ENCODE results near the gene CNTD1. TPM values are rescaled to one million over a fixed set of nuclear protein-coding genes. Genes with fewer than 3 reads are reported as not detected.

The CNTD1 gene
- total RNA-seq, 1 experiment from 2014 or later = 0.13 TPM

DNA sequence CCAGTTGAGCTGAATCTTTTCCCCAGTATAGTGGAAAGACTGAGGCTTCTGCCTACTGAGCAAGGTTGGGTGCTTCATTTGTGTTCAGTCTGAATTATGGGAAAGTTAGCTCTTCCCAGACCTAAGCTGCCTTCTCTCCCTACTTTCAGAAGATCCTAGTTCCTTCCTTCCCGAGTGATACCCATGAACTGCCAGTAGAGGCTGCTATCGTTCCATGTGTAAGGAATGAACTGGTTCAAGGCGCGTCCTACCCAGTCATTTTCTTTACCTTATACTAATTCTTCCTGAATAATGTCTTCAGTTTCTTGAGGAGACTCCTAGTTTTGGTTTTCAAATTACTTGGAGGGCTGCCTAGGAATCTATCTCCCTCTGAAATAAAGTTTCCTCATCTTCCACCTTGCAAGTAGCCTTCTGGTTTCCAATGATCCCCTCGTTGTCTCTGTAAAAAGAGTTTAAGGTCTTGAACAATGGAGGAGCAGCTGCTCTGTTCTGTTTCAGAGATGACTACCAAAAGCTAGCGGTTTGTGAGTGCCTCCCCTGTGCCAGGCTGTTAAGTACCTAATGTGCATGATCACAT, 44.8 kb downstream of the CNTD1 start:
- ChIA-PET CTCF (interaction anchor here (0.5 to 1.0 kb wide), 6 partner anchors 84 to 138 kb away, joined by 3 to 8 read pairs (median 4); no protein-coding TSS in a partner anchor), POLR2A (interaction anchor here (0.6 kb wide), 1 partner anchor 84 kb away, joined by 6 read pairs; no protein-coding TSS in a partner anchor)
- DNase-seq (ENCODE audit: low read depth, low spot score) (peak; percentile 43), ATAC-seq (peak; percentile 59)
- no peak overlapping the region for H3K4me3 ChIP-seq (ENCODE audit: low read depth in 2 of 2, low read length in 2 of 2)
- TF ChIP-seq POLR2AphosphoS5 (IDR thresholded peaks at IDR 0.05; ENCODE audit: low read depth, low read length) = no peak
- TF ChIP-seq CTCF (IDR thresholded peaks at IDR 0.05) = peak; percentile 78
- no peaks in the 10 kb centered on the region for H3K27me3 ChIP-seq (ENCODE audit: control insufficient read depth, insufficient read depth, low read length)
- no peaks in the 10 kb centered on the region for H3K4me1 ChIP-seq (ENCODE audit: control insufficient read depth, insufficient read depth, low read length)
- intact Hi-C loops (cut with micrococcal nuclease; ENCODE audit: unreplicated experiment) (no loop called here), in situ Hi-C loops (cut with HindIII; ENCODE audit: low pct_unique_long_range_greater_than_20kb, low sequenced_read_pairs) (no loop called here)
- BruUV-seq (replicated peaks) = no TSS peak
- peaks cover 10% of the 10 kb centered on the region for H3K36me3 ChIP-seq (ENCODE audit: control insufficient read depth, insufficient read depth, low read length)
- H3K9me3 ChIP-seq (ENCODE audit: control insufficient read depth, insufficient read depth, low read depth, low read length) = no peaks in the 10 kb centered on the region
- no peak overlapping the region for H3K27ac ChIP-seq (ENCODE audit: low read length)

- POLR2A ChIA-PET = no interaction called here
- H3K27ac ChIP-seq (ENCODE audit: low read length) = no peak within 1 kb of the TSS
- H3K36me3 ChIP-seq (ENCODE audit: control insufficient read depth, insufficient read depth, low read length) = peaks cover 6% of the 10 kb centered on the region
- H3K9me3 ChIP-seq (ENCODE audit: control insufficient read depth, insufficient read depth, low read depth, low read length) = no peaks in the 10 kb centered on the region
- BruUV-seq (replicated peaks) = no TSS peak
- CTCF ChIA-PET = interaction anchor here (0.6 kb wide), 1 partner anchor 137 kb away, joined by 3 read pairs; no protein-coding TSS in a partner anchor
- H3K4me1 ChIP-seq (ENCODE audit: control insufficient read depth, insufficient read depth, low read length) = no peaks in the 10 kb centered on the region
- intact Hi-C loops (cut with micrococcal nuclease; ENCODE audit: unreplicated experiment) = no loop called here
- DNase-seq (ENCODE audit: low read depth, low spot score) = no peak
- in situ Hi-C loops (cut with HindIII; ENCODE audit: low pct_unique_long_range_greater_than_20kb, low sequenced_read_pairs) = no loop called here
- H3K27me3 ChIP-seq (ENCODE audit: control insufficient read depth, insufficient read depth, low read length) = no peaks in the 10 kb centered on the region
- ATAC-seq = no peak
- no peak within 1 kb of the TSS for H3K4me3 ChIP-seq (ENCODE audit: low read depth in 2 of 2, low read length in 2 of 2)
- TF ChIP-seq CTCF (IDR thresholded peaks at IDR 0.05) (no peak), REST (IDR thresholded peaks at IDR 0.05; ENCODE audit: insufficient read depth in 1 of 2, low read depth in 2 of 2, low read length in 1 of 2) (no peak), POLR2AphosphoS5 (IDR thresholded peaks at IDR 0.05; ENCODE audit: low read depth, low read length) (no peak), TCF7L2 (IDR thresholded peaks at IDR 0.05; ENCODE audit: low read depth, low read length) (no peak), SIN3A (IDR thresholded peaks at IDR 0.05; ENCODE audit: borderline replicate concordance, insufficient read depth, low read depth, low read length) (no peak)
Measured at GRCh38 chr17:42844271-42844670, 45.6 kb downstream of the CNTD1 start, which contains the start of gene AOC2. AOC2 (plus strand) TSS chr17:42844580; CDS start chr17:42844627, 47 bp downstream.
